ENCODE measurements around the gene RPL32.

Gene RPL32

GRCh38 chr3:12838179-12838965 lies 3.0 kb downstream of the RPL32 start:
- peak overlapping the region; percentile 16 for H3K27ac ChIP-seq (ENCODE audit: poor library complexity, severe bottlenecking)
- no peak for DNase-seq (ENCODE audit: low spot score)
- H3K4me3 ChIP-seq (ENCODE audit: severe bottlenecking) = no peak overlapping the region

GRCh38 chr3:12837295-12837986 lies 3.9 kb downstream of the RPL32 start:
- H3K4me1 ChIP-seq (ENCODE audit: insufficient read depth, poor library complexity, severe bottlenecking) = peaks cover 21% of the 10 kb centered on the region
- no peak overlapping the region for H3K4me3 ChIP-seq (ENCODE audit: severe bottlenecking)
- peak overlapping the region; percentile 16 for H3K27ac ChIP-seq (ENCODE audit: poor library complexity, severe bottlenecking)
- H3K36me3 ChIP-seq (ENCODE audit: low read depth) = peaks cover 87% of the 10 kb centered on the region
- H3K9me3 ChIP-seq (ENCODE audit: severe bottlenecking) = no peaks in the 10 kb centered on the region
- DNase-seq (ENCODE audit: low spot score) = no peak
- no peak for TF ChIP-seq CTCF (IDR thresholded peaks at IDR 0.05; ENCODE audit: poor library complexity, severe bottlenecking)
- ATAC-seq (ENCODE audit: low read depth) = no peak
- H3K27me3 ChIP-seq (ENCODE audit: insufficient read depth, poor library complexity, severe bottlenecking) = no peaks in the 10 kb centered on the region

More at GRCh38 chr3:12838179-12838965, 3.0 kb downstream of the RPL32 start:
- no peak for ATAC-seq (ENCODE audit: low read depth)
- H3K9me3 ChIP-seq (ENCODE audit: severe bottlenecking) = no peaks in the 10 kb centered on the region
- no peaks in the 10 kb centered on the region for H3K27me3 ChIP-seq (ENCODE audit: insufficient read depth, poor library complexity, severe bottlenecking)
- no peak for TF ChIP-seq CTCF (IDR thresholded peaks at IDR 0.05; ENCODE audit: poor library complexity, severe bottlenecking)
- H3K4me1 ChIP-seq (ENCODE audit: insufficient read depth, poor library complexity, severe bottlenecking) = peaks cover 21% of the 10 kb centered on the region
- peaks cover 77% of the 10 kb centered on the region for H3K36me3 ChIP-seq (ENCODE audit: low read depth)

GRCh38 chr3:12835052-12835665 lies 6.2 kb downstream of the RPL32 start:
- peaks cover 27% of the 10 kb centered on the region for H3K4me1 ChIP-seq (ENCODE audit: insufficient read depth, poor library complexity, severe bottlenecking)
- ATAC-seq (ENCODE audit: low read depth) (no peak), DNase-seq (ENCODE audit: low spot score) (no peak)
- H3K36me3 ChIP-seq (ENCODE audit: low read depth) = peaks cover 94% of the 10 kb centered on the region
- no peak for TF ChIP-seq CTCF (IDR thresholded peaks at IDR 0.05; ENCODE audit: poor library complexity, severe bottlenecking)
- H3K27me3 ChIP-seq (ENCODE audit: insufficient read depth, poor library complexity, severe bottlenecking) = no peaks in the 10 kb centered on the region
- no peaks in the 10 kb centered on the region for H3K9me3 ChIP-seq (ENCODE audit: severe bottlenecking)
- no peak overlapping the region for H3K4me3 ChIP-seq (ENCODE audit: severe bottlenecking)
- H3K27ac ChIP-seq (ENCODE audit: poor library complexity, severe bottlenecking) = no peak overlapping the region

- no peak overlapping the region for H3K4me3 ChIP-seq (ENCODE audit: severe bottlenecking)
- TF ChIP-seq CTCF (IDR thresholded peaks at IDR 0.05; ENCODE audit: poor library complexity, severe bottlenecking) = no peak
- no peak for ATAC-seq (ENCODE audit: low read depth)
- H3K9me3 ChIP-seq (ENCODE audit: severe bottlenecking) = no peaks in the 10 kb centered on the region
- H3K36me3 ChIP-seq (ENCODE audit: low read depth) = peaks cover 77% of the 10 kb centered on the region
- peak overlapping the region; percentile 84 for H3K27ac ChIP-seq (ENCODE audit: poor library complexity, severe bottlenecking)
- H3K4me1 ChIP-seq (ENCODE audit: insufficient read depth, poor library complexity, severe bottlenecking) = peaks cover 30% of the 10 kb centered on the region
- no peaks in the 10 kb centered on the region for H3K27me3 ChIP-seq (ENCODE audit: insufficient read depth, poor library complexity, severe bottlenecking)
- no peak for DNase-seq (ENCODE audit: low spot score)
Observed at GRCh38 chr3:12833222-12834161, 7.9 kb downstream of the RPL32 start.

All from RWPE2 (cell line).